ENCODE measurements around the gene DBH. TPM values are rescaled to one million over a fixed set of nuclear protein-coding genes. Genes with fewer than 3 reads are reported as not detected.

DBH gene
- total RNA-seq, 2 donors from 2014 or later = not detected

- H3K27me3 ChIP-seq = no peaks in the 10 kb centered on the region
- H3K9me3 ChIP-seq = no peaks in the 10 kb centered on the region
- no peaks in the 10 kb centered on the region for H3K36me3 ChIP-seq
- H3K4me3 ChIP-seq = no peak overlapping the region
- H3K4me1 ChIP-seq = no peaks in the 10 kb centered on the region
- no peak for DNase-seq (ENCODE audit: low spot score)
- no peak overlapping the region for H3K27ac ChIP-seq
- no peak for TF ChIP-seq CTCF (IDR thresholded peaks at IDR 0.05)
These were observed 57.8 kb downstream of the DBH start for GRCh38 chr9:133693703-133694529.

- Histone ChIP-seq H3K27me3 (no peaks in the 10 kb centered on the region), H3K27ac (no peak overlapping the region), H3K4me1 (no peaks in the 10 kb centered on the region), H3K4me3 (no peak overlapping the region), H3K36me3 (no peaks in the 10 kb centered on the region), H3K9me3 (no peaks in the 10 kb centered on the region)
- no peak for DNase-seq (ENCODE audit: low spot score)
- TF ChIP-seq CTCF (IDR thresholded peaks at IDR 0.05) = no peak
These were observed 58.5 kb downstream of the DBH start for GRCh38 chr9:133694686-133695085.

GRCh38 chr9:133696071-133696472 is 59.9 kb downstream of the DBH start:
- Histone ChIP-seq H3K27ac (no peak overlapping the region), H3K27me3 (no peaks in the 10 kb centered on the region), H3K9me3 (no peaks in the 10 kb centered on the region), H3K36me3 (no peaks in the 10 kb centered on the region), H3K4me3 (no peak overlapping the region), H3K4me1 (no peaks in the 10 kb centered on the region)
- TF ChIP-seq CTCF (IDR thresholded peaks at IDR 0.05) = no peak
- no peak for DNase-seq (ENCODE audit: low spot score)

GRCh38 chr9:133699546-133699945 is 63.4 kb downstream of the DBH start:
- H3K9me3 ChIP-seq = no peaks in the 10 kb centered on the region

GRCh38 chr9:133700819-133701320 is 64.7 kb downstream of the DBH start:
- DNase-seq (ENCODE audit: low spot score) = no peak
- Histone ChIP-seq H3K27me3 (no peaks in the 10 kb centered on the region), H3K27ac (no peak overlapping the region)

More at GRCh38 chr9:133699546-133699945, 63.4 kb downstream of the DBH start:
- Histone ChIP-seq H3K27ac (no peak overlapping the region), H3K27me3 (no peaks in the 10 kb centered on the region), H3K36me3 (no peaks in the 10 kb centered on the region), H3K4me3 (no peak overlapping the region), H3K4me1 (peaks cover 0 to 13% of the 10 kb centered on the region in 2 donors)
- DNase-seq (ENCODE audit: low spot score) = no peak
- no peak for TF ChIP-seq CTCF (IDR thresholded peaks at IDR 0.05)

More at GRCh38 chr9:133700819-133701320, 64.7 kb downstream of the DBH start:
- H3K36me3 ChIP-seq = no peaks in the 10 kb centered on the region
- no peak for TF ChIP-seq CTCF (IDR thresholded peaks at IDR 0.05)
- no peaks in the 10 kb centered on the region for H3K9me3 ChIP-seq
- H3K4me3 ChIP-seq = no peak overlapping the region
- H3K4me1 ChIP-seq = peaks cover 0 to 13% of the 10 kb centered on the region in 2 donors
